ENCODE measurements around the gene CSNK1D. TPM values are rescaled to one million over a fixed set of nuclear protein-coding genes. Genes with fewer than 3 reads are reported as not detected.

CSNK1D gene
- total and polyA plus RNA-seq, 2 experiments from 2014 or later, result 55.3 to 66.4 TPM

GRCh38 chr17:82314727-82315605 lies 41.5 kb upstream of the CSNK1D start:
- H3K4me1 Mint-ChIP-seq, result peaks cover 6% of the 10 kb centered on the region; the same call in 1 of the 3 replicates
- Histone ChIP-seq H3F3A (replicated peaks; ENCODE audit: low read depth) (peaks cover 14% of the 10 kb centered on the region), H3K36me3 (ENCODE audit: insufficient read depth) (no peaks in the 10 kb centered on the region), H3K4me1 (ENCODE audit: insufficient read depth) (no peaks in the 10 kb centered on the region), H3K27ac (ENCODE audit: low read depth) (no peak overlapping the region), H3K4me3 (peak overlapping the region; percentile 51; the same call in 1 of the 2 replicates), H2AFZ (peak overlapping the region; percentile 96; the same call in 1 of the 2 replicates), H3K9me2 (ENCODE audit: insufficient read depth) (no peaks in the 10 kb centered on the region), H4K20me1 (replicated peaks; ENCODE audit: insufficient read depth) (no peaks in the 10 kb centered on the region), H3K4me2 (peak overlapping the region; percentile 81; the same call in 1 of the 2 replicates), H3K79me2 (replicated peaks; ENCODE audit: insufficient read depth) (no peaks in the 10 kb centered on the region), H3K27me3 (ENCODE audit: insufficient read depth) (no peaks in the 10 kb centered on the region)
- TF ChIP-seq NANOG (IDR thresholded peaks at IDR 0.05; ENCODE audit: borderline replicate concordance) (no peak), EZH2phosphoT487 (IDR thresholded peaks at IDR 0.05; ENCODE audit: unreplicated experiment) (no peak), CTCF (conservative IDR thresholded peaks at IDR 0.05; ENCODE audit: low read depth in 2 of 2) (no peak), POLR2AphosphoS5 (IDR thresholded peaks at IDR 0.05; ENCODE audit: low read depth) (no peak), ZNF114 (CRISPR knock-in tag; IDR thresholded peaks at IDR 0.05) (no peak), ETS1 (IDR thresholded peaks at IDR 0.05) (no peak), REST (IDR thresholded peaks at IDR 0.05; ENCODE audit: unreplicated experiment) (no peak), JUNB (IDR thresholded peaks at IDR 0.05; ENCODE audit: unreplicated experiment) (no peak), CREB1 (CRISPR knock-in tag; IDR thresholded peaks at IDR 0.05; ENCODE audit: low read depth) (no peak), STAT1 (IDR thresholded peaks at IDR 0.05; ENCODE audit: unreplicated experiment) (no peak), ZNF331 (CRISPR knock-in tag; IDR thresholded peaks at IDR 0.05; ENCODE audit: low read depth) (no peak), ZNF462 (CRISPR knock-in tag; IDR thresholded peaks at IDR 0.05) (no peak), EZH2 (IDR thresholded peaks at IDR 0.05; ENCODE audit: low read depth, unreplicated experiment) (no peak)
- H3K27me3 Mint-ChIP-seq (ENCODE audit: insufficient read depth, low read depth, poor library complexity), result peaks cover 12% of the 10 kb centered on the region
- no peak overlapping the region for H3K4me3 Mint-ChIP-seq
- no peaks in the 10 kb centered on the region for H3K9me3 Mint-ChIP-seq
- no peak overlapping the region for H3K27ac Mint-ChIP-seq
- no peaks in the 10 kb centered on the region for H3K36me3 Mint-ChIP-seq (ENCODE audit: low read depth)
- ATAC-seq (no peak), DNase-seq (ENCODE audit: low spot score) (no peak)
